Loucy (cell line): ENCODE data around the gene CACTIN.

ENCODE experiments used
- H2AFZ ChIP-seq: fragments of 200-600 bp; sonication (generic); 2 replicates; pipeline ENCODE4 v1.6.0; 2016; ENCODE audit warnings: antibody characterized with exemption, mild to moderate bottlenecking, low read length, moderate library complexity
- H3F3A ChIP-seq: fragments of 200-600 bp; 2 replicates; pipeline ENCODE4 v1.6.0; 2016; ENCODE audit warnings: antibody characterized with exemption, low read depth, mild to moderate bottlenecking
- H3K27me3 ChIP-seq: fragments of 200-600 bp; sonication (generic); 2 replicates; pipeline ENCODE4 v1.6.1; 2014; ENCODE audit warnings: low read length, mild to moderate bottlenecking; ENCODE audit not compliant: insufficient read depth, poor library complexity, severe bottlenecking
- H3K36me3 ChIP-seq: fragments of 200-600 bp; sonication (generic); 2 replicates; pipeline ENCODE4 v1.6.1; 2016; ENCODE audit warnings: low read length; ENCODE audit not compliant: insufficient read depth
- H3K4me1 ChIP-seq: fragments of 200-600 bp; sonication (generic); 2 replicates; pipeline ENCODE4 v1.5.1; 2014; ENCODE audit warnings: low read length, mild to moderate bottlenecking; ENCODE audit not compliant: insufficient read depth, poor library complexity, severe bottlenecking
- H3K4me2 ChIP-seq: fragments of 200-600 bp; sonication (generic); 2 replicates; pipeline ENCODE4 v1.6.0; 2014; ENCODE audit warnings: antibody characterized with exemption, low read length, low read depth, mild to moderate bottlenecking; ENCODE audit not compliant: poor library complexity, severe bottlenecking
- H3K4me3 ChIP-seq: fragments of 200-600 bp; sonication (generic); 2 replicates; pipeline ENCODE4 v1.5.1; 2014; ENCODE audit warnings: low read length, mild to moderate bottlenecking, mixed read lengths; ENCODE audit not compliant: poor library complexity, severe bottlenecking
- H3K79me2 ChIP-seq: fragments of 200-600 bp; sonication (generic); 2 replicates; pipeline ENCODE4 v1.6.1; 2014; ENCODE audit warnings: low read length; ENCODE audit not compliant: insufficient read depth
- H3K9ac ChIP-seq: fragments of 200-600 bp; sonication (generic); 2 replicates; pipeline ENCODE4 v1.6.0; 2014; ENCODE audit warnings: mild to moderate bottlenecking, low read depth, low read length, moderate library complexity; ENCODE audit not compliant: poor library complexity, severe bottlenecking
- H3K9me2 ChIP-seq: fragments of 200-600 bp; sonication (generic); replicated peaks from 2 replicates; pipeline ENCODE4 v1.6.1; 2016; ENCODE audit warnings: low read depth, low read length, mixed read lengths
- H3K9me3 ChIP-seq: fragments of 200-600 bp; sonication (generic); 2 replicates; pipeline ENCODE4 v1.6.1; 2014; ENCODE audit warnings: mild to moderate bottlenecking, antibody characterized with exemption, low read length, low read depth; ENCODE audit not compliant: insufficient read depth
- H4K20me1 ChIP-seq: fragments of 200-600 bp; sonication (generic); 2 replicates; pipeline ENCODE4 v1.6.0; 2014; ENCODE audit warnings: antibody characterized with exemption, low read length, mild to moderate bottlenecking; ENCODE audit not compliant: insufficient read depth, poor library complexity, severe bottlenecking
- CTCF ChIP-seq: fragments of 200-600 bp; sonication (generic); conservative IDR thresholded peaks from 2 replicates; pipeline ENCODE4 v1.5.1; 2014; ENCODE audit warnings: mild to moderate bottlenecking, antibody characterized with exemption, low read length
- EZH2phosphoT487 ChIP-seq: fragments of 200-600 bp; IDR thresholded peaks from 2 replicates; pipeline ENCODE4 v1.6.1; 2018; ENCODE audit warnings: antibody characterized with exemption, mild to moderate bottlenecking, moderate library complexity, borderline replicate concordance

The CACTIN gene

GRCh38 chr19:3672993-3673392 is 46.4 kb upstream of the CACTIN start:
- Histone ChIP-seq H2AFZ (no peak overlapping the region), H3F3A (no peaks in the 10 kb centered on the region), H3K27me3 (no peaks in the 10 kb centered on the region), H3K9me3 (no peaks in the 10 kb centered on the region), H4K20me1 (no peaks in the 10 kb centered on the region), H3K4me1 (no peaks in the 10 kb centered on the region), H3K9ac (no peak overlapping the region), H3K4me3 (no peak overlapping the region), H3K36me3 (no peaks in the 10 kb centered on the region), H3K9me2 (no peaks in the 10 kb centered on the region), H3K4me2 (no peak overlapping the region), H3K79me2 (no peaks in the 10 kb centered on the region)
- TF ChIP-seq EZH2phosphoT487 (no peak), CTCF (no peak)

GRCh38 chr19:3672575-3672948 is 46.0 kb upstream of the CACTIN start:
- H3K27me3 ChIP-seq, result no peaks in the 10 kb centered on the region
- no peaks in the 10 kb centered on the region for H3K9me3 ChIP-seq
- H3K4me1 ChIP-seq, result no peaks in the 10 kb centered on the region
- H3K4me3 ChIP-seq, result no peak overlapping the region
- no peak for TF ChIP-seq EZH2phosphoT487
- TF ChIP-seq CTCF, result no peak
- H3K9me2 ChIP-seq, result no peaks in the 10 kb centered on the region
- no peaks in the 10 kb centered on the region for H3K79me2 ChIP-seq
- H3F3A ChIP-seq, result no peaks in the 10 kb centered on the region
- H2AFZ ChIP-seq, result no peak overlapping the region
- H3K36me3 ChIP-seq, result no peaks in the 10 kb centered on the region
- H3K9ac ChIP-seq, result no peak overlapping the region
- H3K4me2 ChIP-seq, result no peak overlapping the region
- no peaks in the 10 kb centered on the region for H4K20me1 ChIP-seq

- Histone ChIP-seq H3K4me2 (no peak overlapping the region), H3K9me2 (no peaks in the 10 kb centered on the region), H3K27me3 (no peaks in the 10 kb centered on the region), H3K4me1 (no peaks in the 10 kb centered on the region), H3F3A (no peaks in the 10 kb centered on the region), H3K79me2 (no peaks in the 10 kb centered on the region), H3K4me3 (no peak overlapping the region), H3K9me3 (no peaks in the 10 kb centered on the region), H2AFZ (no peak overlapping the region), H4K20me1 (no peaks in the 10 kb centered on the region), H3K36me3 (no peaks in the 10 kb centered on the region), H3K9ac (no peak overlapping the region)
- TF ChIP-seq EZH2phosphoT487, result no peak
- no peak for TF ChIP-seq CTCF
These were observed 45.3 kb upstream of the CACTIN start for GRCh38 chr19:3671680-3672574.
